T-helper 2 cell treated with Interferon-gamma antibody and Interleukin-4, amounts not matched to agents 100 ng/mL and 5 ng/mL, for 36 hours (primary cell): ENCODE results near the gene TUBGCP3. TPM values are rescaled to one million over a fixed set of nuclear protein-coding genes. Genes with fewer than 3 reads are reported as not detected.
"Not testable (repeated sequence)": the region's sequence is repeated elsewhere in the genome, so short reads cannot be mapped to it uniquely, and the experiment has no call there.

Experiments
- intact Hi-C: fragments of 100-400 bp; cut with micrococcal nuclease; formaldehyde crosslinking; loops from one replicate; pipeline ENCODE4 v1.15.1; 2023
- total RNA-seq: library from RNA; stranded (reverse); gene quantifications from 2 replicates; pipeline ENCODE4 v1.2.3, GENCODE V29; 2022

TUBGCP3 gene
- total RNA-seq, 1 donor from 2014 or later = 68.4 TPM

- intact Hi-C loops = loop anchor here (10.0 kb wide), 1 partner anchor 1865 kb away; the partner anchor contains the start of gene ING1
These were observed 7.7 kb downstream of the TUBGCP3 start for GRCh38 chr13:112580211-112580610.

GRCh38 chr13:112579310-112579843, 8.6 kb downstream of the TUBGCP3 start:
- intact Hi-C loops = no loop called here

GRCh38 chr13:112576768-112577167, 11.2 kb downstream of the TUBGCP3 start:
- intact Hi-C loops = no loop called here

GRCh38 chr13:112576191-112576590, 11.8 kb downstream of the TUBGCP3 start:
- intact Hi-C loops = no loop called here

- intact Hi-C loops = no loop called here
These were observed 12.3 kb downstream of the TUBGCP3 start for GRCh38 chr13:112575675-112576074.

GRCh38 chr13:112574834-112575613, 12.9 kb downstream of the TUBGCP3 start:
- intact Hi-C loops = no loop called here

GRCh38 chr13:112574416-112574815, 13.5 kb downstream of the TUBGCP3 start:
- intact Hi-C loops = no loop called here

GRCh38 chr13:112573710-112574109, 14.2 kb downstream of the TUBGCP3 start:
- intact Hi-C loops = no loop called here

GRCh38 chr13:112572366-112572765, 15.6 kb downstream of the TUBGCP3 start:
- intact Hi-C loops = no loop called here

- intact Hi-C loops = no loop called here
These were observed 18.1 kb downstream of the TUBGCP3 start for GRCh38 chr13:112569821-112570220.

GRCh38 chr13:112567161-112567862, 20.6 kb downstream of the TUBGCP3 start:
- intact Hi-C loops = no loop called here

- intact Hi-C loops = no loop called here
These were observed 25.1 kb downstream of the TUBGCP3 start for GRCh38 chr13:112562786-112563383.

- intact Hi-C loops = no loop called here
These were observed 25.7 kb downstream of the TUBGCP3 start for GRCh38 chr13:112562254-112562653.

- intact Hi-C loops = no loop called here
These were observed 26.5 kb downstream of the TUBGCP3 start for GRCh38 chr13:112561478-112561877.

GRCh38 chr13:112558696-112559418, 29.1 kb downstream of the TUBGCP3 start:
- intact Hi-C loops = no loop called here

GRCh38 chr13:112556600-112556999, 31.4 kb downstream of the TUBGCP3 start:
- intact Hi-C loops = no loop called here

- intact Hi-C loops = no loop called here
These were observed 33.6 kb downstream of the TUBGCP3 start for GRCh38 chr13:112554214-112554850.

GRCh38 chr13:112548975-112549374, 39.0 kb downstream of the TUBGCP3 start:
- intact Hi-C loops = not testable (repeated sequence)

- intact Hi-C loops = no loop called here
These were observed 42.1 kb downstream of the TUBGCP3 start for GRCh38 chr13:112545856-112546255.

GRCh38 chr13:112532837-112533745, 54.9 kb downstream of the TUBGCP3 start:
- intact Hi-C loops = no loop called here
